GM12872 (cell line): ENCODE data around the gene BTRC.

Source experiments
- TF ChIP-seq, protein P1 (sequence below): IDR thresholded peaks from 3 replicates; pipeline ENCODE4 v1.5.1; 2011; ENCODE audit warnings: low read depth, mild to moderate bottlenecking, low read length, moderate library complexity; ENCODE audit not compliant: insufficient read depth

The BTRC gene

DNA sequence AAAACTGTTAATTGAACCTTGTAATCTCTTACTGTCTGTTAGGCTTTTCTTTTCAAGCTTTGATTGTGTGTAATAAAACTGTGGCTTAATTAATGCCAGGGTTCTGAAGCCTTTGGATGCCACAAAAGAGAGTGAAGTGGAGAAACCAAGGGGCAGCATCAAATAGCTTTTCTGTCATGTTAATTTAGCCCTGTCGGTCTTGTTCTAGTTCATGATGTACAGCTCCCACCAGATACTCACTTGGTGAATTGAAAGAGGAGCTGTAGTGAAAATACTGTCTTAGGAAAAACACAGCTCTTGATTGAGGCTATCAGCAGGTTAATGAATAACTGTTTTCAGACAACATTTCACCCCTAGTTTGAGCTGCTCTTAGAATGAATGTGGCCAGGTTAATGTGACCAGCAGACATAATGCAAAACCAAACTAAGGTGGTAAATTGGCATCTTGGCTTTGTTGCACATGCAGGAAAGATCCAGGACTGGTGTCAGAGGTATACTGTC is 139.9 kb downstream of the BTRC start:
- TF ChIP-seq, protein P1, sequence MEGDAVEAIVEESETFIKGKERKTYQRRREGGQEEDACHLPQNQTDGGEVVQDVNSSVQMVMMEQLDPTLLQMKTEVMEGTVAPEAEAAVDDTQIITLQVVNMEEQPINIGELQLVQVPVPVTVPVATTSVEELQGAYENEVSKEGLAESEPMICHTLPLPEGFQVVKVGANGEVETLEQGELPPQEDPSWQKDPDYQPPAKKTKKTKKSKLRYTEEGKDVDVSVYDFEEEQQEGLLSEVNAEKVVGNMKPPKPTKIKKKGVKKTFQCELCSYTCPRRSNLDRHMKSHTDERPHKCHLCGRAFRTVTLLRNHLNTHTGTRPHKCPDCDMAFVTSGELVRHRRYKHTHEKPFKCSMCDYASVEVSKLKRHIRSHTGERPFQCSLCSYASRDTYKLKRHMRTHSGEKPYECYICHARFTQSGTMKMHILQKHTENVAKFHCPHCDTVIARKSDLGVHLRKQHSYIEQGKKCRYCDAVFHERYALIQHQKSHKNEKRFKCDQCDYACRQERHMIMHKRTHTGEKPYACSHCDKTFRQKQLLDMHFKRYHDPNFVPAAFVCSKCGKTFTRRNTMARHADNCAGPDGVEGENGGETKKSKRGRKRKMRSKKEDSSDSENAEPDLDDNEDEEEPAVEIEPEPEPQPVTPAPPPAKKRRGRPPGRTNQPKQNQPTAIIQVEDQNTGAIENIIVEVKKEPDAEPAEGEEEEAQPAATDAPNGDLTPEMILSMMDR: no peak

DNA sequence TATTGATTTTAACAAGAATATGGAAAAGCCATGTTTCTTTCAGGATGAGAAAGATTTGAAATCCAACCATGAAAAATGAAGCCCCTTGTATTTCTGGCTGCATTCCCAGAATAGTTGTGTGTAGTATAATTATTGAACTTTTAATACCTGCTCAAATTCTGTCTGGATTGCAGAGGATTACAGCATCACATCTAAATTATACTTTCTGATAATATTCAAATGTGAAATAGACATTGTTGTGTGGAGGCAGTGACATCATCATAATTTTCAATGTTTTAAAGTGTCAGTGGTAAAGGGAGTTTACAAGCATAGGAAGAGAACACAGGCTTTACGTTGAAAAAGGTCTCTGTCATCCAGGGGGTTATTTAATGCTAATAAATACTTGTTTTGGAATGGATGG is 140.7 kb downstream of the BTRC start:
- TF ChIP-seq, protein P1: no peak

DNA sequence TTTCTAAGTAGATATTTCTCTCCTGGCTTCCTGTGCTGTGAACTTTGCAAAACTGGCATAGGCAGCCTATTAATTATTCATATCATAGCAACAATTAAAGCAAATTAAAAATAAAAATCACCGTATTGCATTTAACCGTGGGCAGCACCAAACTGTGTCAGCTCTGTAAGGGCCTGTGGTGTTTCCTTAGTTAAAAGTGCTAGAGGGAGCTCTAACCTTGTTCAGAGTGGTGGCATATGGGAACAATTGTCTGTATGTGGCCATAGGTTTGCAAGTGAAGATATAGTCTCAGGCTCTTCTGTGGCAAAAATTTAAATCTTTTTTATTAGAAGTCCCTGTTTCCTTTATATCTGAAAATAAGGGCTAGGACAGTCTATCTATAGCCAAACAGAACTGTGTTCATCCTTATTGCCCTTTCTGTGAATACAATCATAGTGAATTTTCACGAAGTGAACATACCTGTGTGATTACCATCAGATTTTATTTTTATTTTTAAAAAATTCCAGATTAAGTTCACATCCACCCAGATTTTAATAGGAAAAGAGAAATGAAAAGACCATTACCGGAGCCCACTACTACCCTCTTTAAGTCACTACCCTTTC is 141.5 kb downstream of the BTRC start:
- TF ChIP-seq, protein P1: peak; percentile 33; the same call in 2 of the 3 replicates

DNA sequence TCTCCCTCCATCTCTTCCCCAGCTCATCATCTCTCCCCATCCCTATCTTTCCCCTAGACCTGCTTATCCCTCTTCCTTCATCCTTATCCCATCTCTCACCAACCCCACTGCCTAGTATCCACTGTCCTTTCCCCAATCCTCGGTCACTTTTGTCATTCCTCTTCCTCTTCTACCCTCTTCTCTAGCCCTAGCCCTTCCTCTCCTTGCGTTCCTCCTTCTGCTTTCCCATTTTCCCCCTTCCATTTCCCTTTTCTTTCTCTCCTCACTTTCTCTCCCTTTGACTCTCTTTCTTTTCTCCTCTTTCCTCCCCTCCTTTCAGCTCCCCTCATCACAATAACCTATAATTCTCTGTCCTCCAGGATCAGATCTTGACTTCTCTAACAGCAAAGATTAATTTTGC is 150.5 kb downstream of the BTRC start:
- TF ChIP-seq, protein P1: no peak

DNA sequence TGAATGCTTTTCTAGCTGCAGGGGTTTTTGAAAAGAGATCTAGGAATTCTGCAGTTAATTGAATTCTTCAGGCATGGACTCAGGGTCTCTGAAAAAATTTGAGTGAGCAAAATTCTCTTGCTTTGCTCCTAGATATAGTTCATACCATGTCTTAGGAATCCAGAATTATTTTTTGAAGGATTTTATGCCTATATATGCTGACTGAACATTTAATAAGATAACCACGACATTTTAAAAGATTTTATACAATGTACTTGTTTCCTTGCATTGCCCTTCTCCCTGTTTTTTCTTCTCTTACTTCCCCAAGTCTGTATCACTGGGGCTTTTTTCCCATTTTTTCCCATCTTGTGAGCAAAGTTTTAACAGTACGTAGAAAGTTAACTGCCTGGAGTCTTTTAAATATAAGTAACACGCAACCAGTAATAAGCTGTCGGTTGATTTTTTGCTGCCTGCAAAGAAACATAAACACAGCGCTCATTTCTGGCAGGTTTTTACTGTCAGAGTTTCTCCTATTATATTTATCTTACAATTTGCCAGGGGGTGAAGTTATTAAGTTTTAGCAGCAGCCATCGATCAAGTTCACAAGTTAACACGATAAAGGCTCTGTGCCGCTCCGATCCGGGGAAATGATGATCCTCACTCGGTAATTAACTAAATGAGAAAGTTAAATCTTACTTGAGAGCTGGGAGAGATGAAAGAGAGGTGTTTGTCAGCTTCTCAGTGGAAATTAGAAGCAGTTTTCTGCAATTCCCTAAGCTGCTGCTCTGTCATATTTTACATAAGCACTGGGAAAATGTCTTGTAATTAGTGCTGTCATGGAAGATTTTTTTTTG is 153.1 kb downstream of the BTRC start:
- TF ChIP-seq, protein P1: no peak

DNA sequence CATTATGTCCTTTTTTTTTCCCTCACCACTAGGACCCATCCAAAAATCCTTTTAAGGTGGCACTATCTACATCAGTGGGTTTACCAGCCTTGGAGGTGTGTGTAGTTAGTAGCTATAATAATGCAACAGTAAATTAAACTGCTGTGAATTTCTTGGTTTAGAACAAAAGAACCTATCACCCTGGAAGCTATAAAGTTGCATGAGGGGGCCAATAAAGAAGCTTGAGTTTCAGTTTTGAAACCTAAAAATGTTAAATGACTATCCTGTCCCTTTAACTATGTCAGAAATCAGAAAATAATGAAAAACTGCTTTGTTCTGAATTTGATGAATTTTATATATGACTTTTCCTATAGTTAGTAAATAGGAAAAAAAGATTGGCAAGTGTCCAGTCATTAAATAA is 153.9 kb downstream of the BTRC start:
- TF ChIP-seq, protein P1: no peak

DNA sequence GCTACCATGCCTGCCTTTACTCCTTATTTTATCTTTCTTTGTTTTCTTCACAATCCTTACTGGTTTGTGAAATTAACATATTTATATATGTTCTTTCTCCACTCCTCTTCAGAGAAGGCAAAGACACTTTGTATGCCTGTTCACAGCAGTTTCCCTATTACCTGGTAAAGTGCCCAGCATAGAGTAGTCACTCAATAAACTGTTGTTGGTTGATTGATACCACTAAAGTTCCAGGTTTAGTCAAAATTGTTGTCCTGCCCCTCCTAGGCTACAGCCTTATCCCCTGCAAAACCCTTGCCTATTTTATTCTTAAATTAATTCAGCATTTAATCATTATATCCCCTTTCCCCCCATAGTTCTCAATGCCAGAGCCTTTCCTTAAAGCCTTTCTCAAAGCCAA is 158.0 kb downstream of the BTRC start:
- TF ChIP-seq, protein P1: no peak
